GM21529 (cell line): ENCODE data around the gene KMT2C.
"Not testable (repeated sequence)": the region's sequence is repeated elsewhere in the genome, so short reads cannot be mapped to it uniquely, and the experiment has no call there.

ENCODE experiments used
- ATAC-seq: cut with Tn5 transposase; IDR thresholded peaks from one replicate; pipeline ENCODE4 v1.9.1; 2021; ENCODE audit not compliant: unreplicated experiment

KMT2C gene

DNA sequence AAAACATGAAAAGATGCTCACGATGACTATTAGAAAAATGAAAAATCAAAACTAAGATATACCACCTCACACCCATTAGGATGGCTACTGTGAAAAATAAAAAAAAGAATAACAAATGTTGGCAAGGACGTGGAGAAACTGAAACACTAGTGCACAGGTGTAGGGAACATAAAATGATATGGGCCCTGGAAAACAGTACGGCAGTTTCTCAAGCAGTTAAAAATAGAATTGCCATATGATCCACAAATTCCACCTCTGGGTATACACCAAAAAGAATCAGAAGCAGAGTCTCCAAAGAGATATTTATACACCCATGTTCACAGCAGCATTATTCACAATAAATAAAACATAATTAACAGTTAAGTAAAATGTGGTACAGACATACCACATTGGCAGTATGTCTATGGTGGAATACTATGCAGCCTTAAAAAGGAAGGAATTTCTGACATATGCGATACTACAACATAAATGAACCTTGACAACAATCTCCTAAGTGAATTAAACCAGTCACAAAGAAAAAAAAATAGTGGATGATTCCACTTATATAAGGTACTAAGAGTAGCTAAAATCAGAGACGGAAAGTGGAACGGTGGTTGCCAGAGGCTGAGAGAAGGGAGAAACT is 69.7 kb downstream of the KMT2C start:
- ATAC-seq: no peak

DNA sequence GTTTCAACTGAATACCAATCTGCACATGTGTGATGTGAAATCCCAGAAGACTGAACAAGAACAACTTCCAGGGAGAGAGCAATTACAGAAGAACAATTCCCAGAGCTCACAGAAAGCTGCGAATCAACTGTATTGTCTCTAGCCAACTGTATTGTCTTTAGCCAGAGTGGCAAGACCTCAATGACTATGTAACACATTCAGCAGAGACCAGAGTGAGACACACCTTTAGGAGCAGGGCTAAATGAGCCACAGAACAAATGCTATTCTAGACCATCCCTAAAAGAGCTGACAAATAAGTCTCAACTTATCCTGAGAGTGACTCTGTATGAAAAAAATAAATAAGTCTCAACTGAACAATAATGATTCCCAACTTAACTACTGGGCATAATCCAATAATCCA is 72.0 kb downstream of the KMT2C start:
- ATAC-seq: no peak

DNA sequence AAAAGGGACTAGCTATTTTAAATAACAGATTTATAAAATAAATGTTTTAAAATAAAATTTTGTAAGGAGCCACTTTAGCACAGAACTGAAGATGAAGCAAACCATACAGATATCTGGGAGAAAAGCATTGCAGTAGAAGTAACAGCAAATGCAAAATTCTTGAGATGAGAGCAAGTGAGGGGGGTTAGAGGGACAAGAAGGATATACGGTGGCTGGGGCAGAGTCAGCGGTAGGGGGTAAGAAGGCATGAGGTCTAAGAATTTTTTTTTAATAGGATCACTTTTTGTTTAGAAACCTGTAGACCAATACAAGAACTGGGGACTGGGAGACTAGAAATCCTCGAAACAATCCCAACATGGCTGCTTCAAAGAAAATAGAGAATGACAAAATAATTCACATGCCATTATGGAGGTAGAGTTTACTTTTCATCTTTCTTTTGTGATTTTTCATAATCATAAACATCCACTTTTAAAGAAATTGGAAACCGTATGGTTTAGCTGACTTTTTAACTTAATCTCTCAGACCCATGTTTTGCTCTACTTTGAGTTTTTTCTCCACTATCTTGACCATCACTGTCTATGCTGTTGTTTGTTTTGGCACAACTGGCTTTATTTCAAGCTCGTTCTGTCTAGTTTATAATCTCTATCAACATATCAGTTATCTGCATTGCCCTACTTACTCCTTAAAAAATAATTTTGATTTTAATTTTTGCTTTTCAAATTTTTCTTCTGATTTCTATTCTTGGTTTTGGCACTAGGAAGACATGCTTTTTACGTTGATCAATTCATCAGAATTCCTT is 73.5 kb downstream of the KMT2C start:
- no peak for ATAC-seq

- peak; percentile 72 for ATAC-seq
Measured at GRCh38 chr7:152355474-152356057, 80.2 kb downstream of the KMT2C start.

- no peak for ATAC-seq
Measured at GRCh38 chr7:152354061-152354460, 81.7 kb downstream of the KMT2C start.

- not testable (repeated sequence) for ATAC-seq
Measured at GRCh38 chr7:152353281-152353680, 82.5 kb downstream of the KMT2C start.

GRCh38 chr7:152351747-152352146 is 84.1 kb downstream of the KMT2C start:
- ATAC-seq: not testable (repeated sequence)

- no peak for ATAC-seq
Measured at GRCh38 chr7:152351168-152351567, 84.6 kb downstream of the KMT2C start.

DNA sequence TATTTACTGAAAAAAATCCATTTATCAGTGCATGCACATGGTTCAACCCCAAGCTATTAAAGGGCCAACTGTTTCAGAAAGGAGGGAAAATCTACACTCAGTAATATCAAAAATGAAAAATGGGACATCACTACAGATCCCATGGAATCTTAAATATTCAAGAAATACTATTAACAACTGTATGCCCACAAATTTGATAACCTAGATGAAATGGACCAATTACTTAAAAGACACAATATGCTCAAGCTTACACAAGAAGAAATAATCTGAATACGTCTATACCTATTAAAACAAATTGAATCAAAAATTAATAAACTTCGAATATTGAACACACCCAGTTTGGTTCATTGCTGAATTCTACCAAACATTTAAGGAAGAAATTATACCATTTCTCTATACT is 87.9 kb downstream of the KMT2C start:
- no peak for ATAC-seq

DNA sequence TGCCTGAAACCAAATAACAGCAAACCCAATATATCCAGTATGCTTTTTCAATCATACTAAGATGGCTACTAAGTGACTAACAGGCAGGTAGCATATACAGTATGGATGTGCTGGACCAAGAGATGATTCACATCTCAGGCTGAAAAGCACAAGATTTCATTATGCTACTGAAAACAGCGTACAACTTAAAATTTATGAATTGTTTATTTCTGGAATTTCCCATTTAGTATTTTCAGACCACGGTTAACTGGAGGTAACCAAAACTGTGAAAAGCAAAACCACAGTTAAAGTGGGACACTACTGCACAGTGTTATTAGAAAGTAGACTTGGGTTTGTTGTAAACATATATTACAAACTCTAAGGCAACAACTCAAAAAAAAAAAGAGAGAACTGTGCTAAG is 91.5 kb downstream of the KMT2C start:
- ATAC-seq: no peak

DNA sequence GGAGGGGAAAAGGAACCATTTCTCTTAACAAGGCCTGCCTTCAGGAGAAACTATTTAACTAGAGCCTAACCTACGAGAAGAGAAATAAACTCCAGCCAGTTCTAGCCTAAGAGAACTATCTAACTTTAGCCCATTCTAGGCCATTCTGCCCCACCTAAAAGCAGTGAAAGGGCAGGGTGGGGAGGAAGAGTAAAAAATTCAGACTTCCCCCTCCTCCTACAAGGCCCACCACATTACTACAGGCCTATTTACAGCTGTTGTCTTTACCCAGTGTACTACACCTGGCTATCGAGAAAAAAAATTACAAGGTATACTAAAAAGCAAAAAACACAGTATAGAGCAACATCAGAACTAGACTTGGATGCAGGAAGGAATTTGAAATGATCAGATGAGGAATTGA is 93.0 kb downstream of the KMT2C start:
- ATAC-seq: no peak

DNA sequence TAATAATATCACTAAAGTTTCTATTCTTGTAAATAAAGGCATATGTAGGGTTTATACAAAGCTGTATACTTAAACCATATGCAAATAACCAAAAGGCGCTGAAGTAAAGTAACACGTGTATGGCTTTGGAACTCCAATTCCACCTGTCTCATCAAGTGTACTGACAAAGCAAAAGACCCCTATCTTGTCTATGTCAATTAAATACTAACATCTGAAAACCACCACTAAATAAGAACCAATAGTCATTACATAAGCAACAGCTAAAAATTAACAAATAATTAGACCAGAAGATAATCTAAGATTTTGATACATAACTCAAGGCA is 93.9 kb downstream of the KMT2C start:
- no peak for ATAC-seq

DNA sequence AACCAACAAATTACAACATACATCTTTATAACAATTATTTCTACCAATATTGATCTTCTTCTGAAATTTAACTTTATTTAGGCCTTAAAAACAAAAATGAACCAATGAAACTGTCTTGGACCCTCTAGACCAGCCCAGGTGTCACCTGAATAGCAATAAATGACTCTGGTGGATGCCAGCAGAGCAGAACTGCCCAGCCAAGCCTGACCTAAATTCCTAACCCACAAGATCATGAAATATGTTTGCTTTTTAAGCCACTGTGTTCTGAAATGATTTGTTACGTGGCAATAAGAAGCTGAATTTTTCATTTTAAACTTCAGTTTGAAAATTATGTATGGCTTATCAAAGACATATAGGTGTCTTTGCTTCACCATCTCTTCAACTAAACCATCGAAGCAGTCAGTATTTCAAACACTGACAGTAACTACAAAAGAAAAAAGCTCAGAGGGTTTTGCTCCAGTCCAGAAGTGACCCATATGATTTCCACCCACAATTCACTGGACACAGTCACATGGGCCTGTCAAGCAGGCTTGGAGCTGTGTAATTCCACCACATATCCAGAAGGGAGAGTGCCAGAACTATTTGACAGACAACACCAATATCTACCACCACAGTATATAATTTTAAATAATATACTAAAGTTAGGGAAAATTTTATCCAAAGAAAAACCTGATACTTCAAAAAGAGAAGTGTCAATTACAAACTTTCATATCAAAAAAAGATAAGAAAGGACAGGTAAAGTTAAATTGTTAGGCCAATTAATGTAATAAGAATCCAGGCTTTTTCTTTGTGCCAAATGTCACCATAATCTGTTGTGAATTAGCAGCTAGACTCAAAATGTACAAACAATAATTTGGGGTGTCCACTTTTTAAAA is 94.5 kb downstream of the KMT2C start:
- ATAC-seq: peak; percentile 63

DNA sequence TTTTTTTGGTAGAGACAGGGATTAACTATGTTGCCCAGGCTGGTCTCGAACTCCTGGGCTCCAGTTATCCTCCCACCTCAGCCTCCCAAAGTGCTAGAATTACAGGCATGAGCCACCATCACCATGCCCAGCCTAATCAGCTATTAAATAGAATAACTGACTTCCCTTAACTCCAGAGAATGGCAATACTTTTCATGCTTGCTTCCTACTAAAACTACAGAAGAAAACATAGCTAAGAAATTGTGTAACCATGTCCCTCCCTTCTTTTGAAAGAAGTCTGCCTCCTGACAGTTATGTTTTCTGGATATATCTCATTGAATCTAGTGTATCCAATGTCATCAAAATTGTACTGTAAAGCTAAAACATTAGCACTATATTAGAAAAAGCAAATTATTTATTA is 95.6 kb downstream of the KMT2C start:
- ATAC-seq: no peak

DNA sequence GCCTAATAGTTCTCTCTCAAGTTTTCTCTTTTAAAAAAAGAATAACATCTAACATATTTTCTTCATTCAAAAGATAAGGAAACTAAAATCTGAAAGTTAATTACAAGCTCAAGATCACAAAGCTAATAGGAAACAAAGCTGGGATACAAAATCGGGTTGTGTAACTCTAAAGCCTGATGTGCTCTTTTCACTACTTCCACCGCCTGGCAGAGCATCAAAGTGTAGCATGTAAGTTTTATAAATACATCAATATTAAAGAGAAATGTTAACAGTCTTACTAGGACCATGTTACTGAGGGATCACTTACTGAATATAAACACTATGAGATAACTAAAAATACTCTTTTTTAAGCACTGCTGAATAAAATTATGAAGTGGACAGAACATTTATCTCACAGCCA is 97.2 kb downstream of the KMT2C start:
- no peak for ATAC-seq

GRCh38 chr7:152336754-152337368 is 98.9 kb downstream of the KMT2C start:
- ATAC-seq: peak; percentile 63

GRCh38 chr7:152335900-152336571 is 99.8 kb downstream of the KMT2C start:
- ATAC-seq: no peak

GRCh38 chr7:152333134-152333533 is 102.7 kb downstream of the KMT2C start:
- no peak for ATAC-seq

DNA sequence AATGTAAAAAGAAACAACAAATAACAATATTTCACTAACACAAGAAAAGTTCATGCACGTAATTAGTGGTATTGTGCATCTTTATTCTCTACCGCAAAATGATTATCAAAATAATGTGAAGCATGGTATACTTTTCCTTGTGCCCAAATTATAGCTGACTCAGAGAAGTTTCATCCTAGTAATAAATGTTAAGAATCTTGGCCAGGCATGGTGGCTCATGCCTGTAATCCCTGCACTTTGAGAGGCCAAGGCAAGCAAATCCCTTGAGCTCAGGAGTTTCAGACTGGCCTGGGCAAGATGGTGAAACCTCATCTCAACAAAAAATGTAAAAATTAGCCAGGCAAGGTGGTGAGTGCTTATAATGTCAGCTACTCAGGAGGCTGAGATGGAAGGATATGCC is 105.0 kb downstream of the KMT2C start:
- no peak for ATAC-seq

- no peak for ATAC-seq
Measured at GRCh38 chr7:152329469-152329868, 106.3 kb downstream of the KMT2C start.

- no peak for ATAC-seq
Measured at GRCh38 chr7:152328234-152328633, 107.6 kb downstream of the KMT2C start.
